HEK293T (cell line): ENCODE data around the gene KBTBD8.

Experiments
- CTCF ChIA-PET: fragments of 350-600 bp; formaldehyde crosslinking; extraction: SDS; loops from one replicate; lab custom pipeline; 2021; ENCODE audit warnings: antibody characterized with exemption, inconsistent platforms; lab: Yijun Ruan, JAX
- POLR2A ChIA-PET: fragments of 350-600 bp; formaldehyde crosslinking; extraction: SDS; loops from one replicate; lab custom pipeline; 2020; ENCODE audit warnings: antibody characterized with exemption, inconsistent platforms; lab: Yijun Ruan, JAX
- DNase-seq: peaks from one replicate; pipeline ENCODE4 v3.0.0; 2012; ENCODE audit warnings: mixed read lengths; ENCODE audit errors: extremely low spot score
- ARNT ChIP-seq: fragments of 450-650 bp; IDR thresholded peaks from 2 replicates; pipeline ENCODE4 v1.6.1; 2017; ENCODE audit warnings: mild to moderate bottlenecking
- BHLHE40 ChIP-seq: fragments of 450-650 bp; IDR thresholded peaks from 2 replicates; pipeline ENCODE4 v1.6.1; 2016; ENCODE audit warnings: mild to moderate bottlenecking, moderate library complexity, borderline replicate concordance
- CTBP1 ChIP-seq: fragments of 450-650 bp; IDR thresholded peaks from 2 replicates; pipeline ENCODE4 v1.6.1; 2016; ENCODE audit warnings: borderline replicate concordance
- ELF4 ChIP-seq: fragments of 450-650 bp; IDR thresholded peaks from 2 replicates; pipeline ENCODE4 v1.6.1; 2017; ENCODE audit warnings: antibody characterized with exemption
- FOXA1 ChIP-seq: fragments of 450-650 bp; IDR thresholded peaks from 2 replicates; pipeline ENCODE4 v1.6.1; 2016; ENCODE audit warnings: mild to moderate bottlenecking
- FOXK2 ChIP-seq: fragments of 450-650 bp; IDR thresholded peaks from 2 replicates; pipeline ENCODE4 v1.6.1; 2016; ENCODE audit warnings: mild to moderate bottlenecking
- FOXM1 ChIP-seq: fragments of 450-650 bp; IDR thresholded peaks from 2 replicates; pipeline ENCODE4 v1.6.1; 2017; ENCODE audit warnings: mild to moderate bottlenecking, borderline replicate concordance
- HDGF ChIP-seq: fragments of 450-650 bp; IDR thresholded peaks from 2 replicates; pipeline ENCODE4 v1.6.1; 2017; ENCODE audit warnings: antibody characterized with exemption, borderline replicate concordance
- L3MBTL2 ChIP-seq: fragments of 450-650 bp; conservative IDR thresholded peaks from 2 replicates; pipeline ENCODE4 v1.6.1; 2016; ENCODE audit warnings: mild to moderate bottlenecking
- LEF1 ChIP-seq: fragments of 450-650 bp; IDR thresholded peaks from 2 replicates; pipeline ENCODE4 v1.6.1; 2017; ENCODE audit warnings: mild to moderate bottlenecking, borderline replicate concordance
- NFRKB ChIP-seq: fragments of 450-650 bp; IDR thresholded peaks from 2 replicates; pipeline ENCODE4 v1.6.1; 2016; ENCODE audit warnings: mild to moderate bottlenecking, moderate library complexity
- PKNOX1 ChIP-seq: fragments of 450-650 bp; IDR thresholded peaks from 2 replicates; pipeline ENCODE4 v1.6.1; 2016
- SP1 ChIP-seq: fragments of 450-650 bp; IDR thresholded peaks from 2 replicates; pipeline ENCODE4 v1.6.1; 2017
- SUZ12 ChIP-seq: fragments of 450-650 bp; IDR thresholded peaks from 2 replicates; pipeline ENCODE4 v1.6.1; 2016; ENCODE audit warnings: mild to moderate bottlenecking
- TARDBP ChIP-seq: fragments of 450-650 bp; IDR thresholded peaks from 2 replicates; pipeline ENCODE4 v1.6.1; 2016
- ZNF384 ChIP-seq: fragments of 450-650 bp; IDR thresholded peaks from 2 replicates; pipeline ENCODE4 v1.6.1; 2016

The KBTBD8 gene

GRCh38 chr3:67031986-67032385 is 33.9 kb downstream of the KBTBD8 start:
- DNase-seq = no peak
- no peak for TF ChIP-seq PKNOX1
- no peak for TF ChIP-seq NFRKB
- no peak for TF ChIP-seq CTBP1
- TF ChIP-seq FOXK2 = no peak
- TF ChIP-seq TARDBP = no peak
- TF ChIP-seq SP1 = no peak
- no peak for TF ChIP-seq ELF4
- no peak for TF ChIP-seq BHLHE40
- no peak for TF ChIP-seq HDGF
- TF ChIP-seq ZNF384 = no peak
- no peak for TF ChIP-seq L3MBTL2
- no peak for TF ChIP-seq SUZ12
- no peak for TF ChIP-seq ARNT
- TF ChIP-seq FOXM1 = no peak
- no peak for TF ChIP-seq FOXA1
- TF ChIP-seq LEF1 = no peak
- ChIA-PET POLR2A (no interaction called here), CTCF (no interaction called here)

- POLR2A ChIA-PET = no interaction called here
- TF ChIP-seq CTBP1 (no peak), PKNOX1 (no peak), FOXM1 (no peak), LEF1 (no peak), HDGF (no peak), ZNF384 (no peak), FOXK2 (no peak), ARNT (no peak), NFRKB (no peak), FOXA1 (no peak), TARDBP (no peak), BHLHE40 (no peak), SP1 (no peak), ELF4 (no peak), SUZ12 (no peak)
- no peak for DNase-seq
- CTCF ChIA-PET = no interaction called here
Measured at GRCh38 chr3:67033079-67033478, 35.0 kb downstream of the KBTBD8 start.

- TF ChIP-seq FOXA1 = no peak
- no peak for TF ChIP-seq PKNOX1
- no peak for TF ChIP-seq NFRKB
- TF ChIP-seq L3MBTL2 = no peak
- no peak for TF ChIP-seq FOXK2
- TF ChIP-seq TARDBP = no peak
- no peak for TF ChIP-seq ELF4
- no peak for TF ChIP-seq SUZ12
- no peak for TF ChIP-seq HDGF
- TF ChIP-seq CTBP1 = no peak
- ChIA-PET CTCF (interaction anchor here (0.6 kb wide), 1 partner anchor 52 kb away, joined by 4 read pairs; no protein-coding TSS in a partner anchor), POLR2A (no interaction called here)
Measured at GRCh38 chr3:67034371-67034770, 36.3 kb downstream of the KBTBD8 start.

GRCh38 chr3:67037615-67038014 is 39.5 kb downstream of the KBTBD8 start:
- ChIA-PET CTCF (interaction anchor here (1.1 kb wide), 1 partner anchor 65 kb away, joined by 4 read pairs; no protein-coding TSS in a partner anchor), POLR2A (no interaction called here)
- TF ChIP-seq SP1 (no peak), SUZ12 (no peak), L3MBTL2 (no peak), LEF1 (no peak), TARDBP (no peak), HDGF (no peak), ZNF384 (no peak), NFRKB (no peak), ELF4 (no peak), PKNOX1 (no peak), FOXA1 (no peak), FOXK2 (no peak), BHLHE40 (no peak), CTBP1 (no peak), ARNT (no peak)
- DNase-seq = no peak

More at GRCh38 chr3:67034371-67034770, 36.3 kb downstream of the KBTBD8 start:
- no peak for DNase-seq

- ChIA-PET CTCF (no interaction called here), POLR2A (no interaction called here)
- TF ChIP-seq HDGF (no peak), FOXM1 (no peak), ELF4 (no peak), CTBP1 (no peak), ARNT (no peak), NFRKB (no peak), LEF1 (no peak), ZNF384 (no peak), PKNOX1 (no peak), SUZ12 (no peak), TARDBP (no peak), L3MBTL2 (no peak), FOXA1 (no peak), FOXK2 (no peak), SP1 (no peak), BHLHE40 (no peak)
- DNase-seq = no peak
Measured at GRCh38 chr3:67044295-67044694, 46.2 kb downstream of the KBTBD8 start.
